ENCODE data around the gene TRIM9.

The TRIM9 gene

DNA sequence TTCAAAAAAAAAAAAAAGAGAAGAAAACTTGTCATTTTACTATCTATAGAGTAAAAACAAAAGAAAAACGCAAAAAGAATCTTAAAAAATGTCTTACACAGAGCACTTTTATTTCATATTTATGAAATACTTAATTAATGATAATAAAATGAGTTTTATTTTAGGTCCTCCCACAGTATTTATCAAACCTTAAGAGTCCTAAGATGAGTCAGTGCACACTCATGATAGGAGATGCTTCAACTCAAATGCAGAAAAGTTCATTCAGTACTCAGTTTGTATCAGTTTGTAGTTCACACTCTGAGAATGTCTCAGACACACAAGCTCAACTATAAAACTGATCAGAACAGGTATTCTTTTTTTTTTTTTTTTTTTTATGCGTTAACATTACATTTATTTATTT, 41.7 kb downstream of the TRIM9 start:
- DNase-seq: no peak

DNA sequence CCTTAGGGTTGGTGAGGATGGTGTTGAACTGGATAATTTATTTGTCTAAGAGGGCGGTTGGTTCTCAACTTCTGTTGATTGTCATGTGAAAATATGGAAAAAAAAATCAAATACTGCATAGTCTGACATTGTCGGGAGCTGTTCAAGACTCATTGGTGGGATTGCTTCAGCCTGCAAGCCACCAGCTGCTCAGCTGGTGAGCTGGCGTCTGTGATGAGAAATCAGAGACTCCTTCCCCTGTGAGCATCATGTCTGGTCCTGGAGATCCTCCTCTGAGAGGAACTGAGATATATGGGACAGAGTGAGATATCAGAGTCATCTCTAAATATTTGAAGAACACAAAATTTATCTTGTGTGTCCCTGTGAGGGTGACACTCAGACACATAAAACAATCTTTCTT, 49.9 kb downstream of the TRIM9 start:
- DNase-seq: no peak

DNA sequence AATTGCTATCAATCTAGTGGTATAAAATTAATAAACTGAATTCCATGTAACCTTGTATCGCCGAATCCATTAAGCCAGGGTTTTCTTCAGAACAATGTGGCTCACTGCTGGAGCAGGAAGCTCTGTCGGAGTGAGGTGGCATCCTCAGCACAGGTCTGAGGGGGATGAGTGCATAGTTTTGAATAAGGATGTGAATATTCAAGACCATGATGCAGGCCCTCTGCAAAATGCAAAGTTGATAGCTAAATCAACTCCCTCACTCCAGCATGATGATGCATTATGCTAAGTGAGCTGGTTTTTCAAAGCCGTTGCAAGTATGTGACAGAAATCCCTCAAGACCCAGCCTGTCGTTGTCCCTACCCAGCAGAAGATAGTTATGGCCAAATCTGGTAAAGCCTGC, 53.0 kb downstream of the TRIM9 start:
- no peak for DNase-seq

DNA sequence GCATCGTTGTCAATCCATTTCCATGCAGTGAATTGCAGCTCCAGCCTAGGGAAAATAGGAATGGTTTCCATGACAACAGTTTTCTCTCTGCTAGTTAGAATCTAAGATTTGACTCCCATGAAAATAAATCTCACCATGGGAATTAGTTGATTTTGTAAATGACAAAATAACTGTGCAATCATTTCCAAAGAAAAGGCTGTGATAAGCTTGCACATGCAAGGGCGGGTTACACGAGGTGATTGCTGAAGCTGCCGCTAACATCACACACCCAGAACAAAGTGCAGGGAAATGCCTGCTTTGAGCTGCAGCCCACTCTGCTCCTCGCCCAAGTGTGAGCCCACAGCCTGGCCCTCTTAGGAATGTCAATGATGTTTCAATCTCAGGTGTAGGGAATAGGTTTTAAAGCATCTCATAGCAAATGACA, 53.8 kb downstream of the TRIM9 start:
- no peak for DNase-seq

DNA sequence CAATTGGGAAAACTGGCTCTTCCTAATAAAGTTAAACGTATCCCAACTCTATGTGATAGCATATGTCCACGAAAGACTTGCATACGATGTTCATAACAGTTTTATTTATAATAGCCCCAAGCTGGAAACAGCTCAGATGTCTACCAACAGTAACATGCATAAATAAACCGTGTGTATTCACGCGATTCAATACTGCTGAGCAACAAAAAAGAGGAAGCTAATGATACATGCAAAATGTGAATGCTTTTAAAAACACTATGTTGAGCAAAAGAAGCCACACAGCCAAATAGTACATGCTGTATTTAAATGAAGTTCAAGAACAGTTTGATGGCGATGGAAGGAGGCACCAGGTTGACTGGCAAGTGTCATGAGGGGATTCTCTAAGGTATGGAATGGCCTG, 55.7 kb downstream of the TRIM9 start:
- no peak for DNase-seq

DNA sequence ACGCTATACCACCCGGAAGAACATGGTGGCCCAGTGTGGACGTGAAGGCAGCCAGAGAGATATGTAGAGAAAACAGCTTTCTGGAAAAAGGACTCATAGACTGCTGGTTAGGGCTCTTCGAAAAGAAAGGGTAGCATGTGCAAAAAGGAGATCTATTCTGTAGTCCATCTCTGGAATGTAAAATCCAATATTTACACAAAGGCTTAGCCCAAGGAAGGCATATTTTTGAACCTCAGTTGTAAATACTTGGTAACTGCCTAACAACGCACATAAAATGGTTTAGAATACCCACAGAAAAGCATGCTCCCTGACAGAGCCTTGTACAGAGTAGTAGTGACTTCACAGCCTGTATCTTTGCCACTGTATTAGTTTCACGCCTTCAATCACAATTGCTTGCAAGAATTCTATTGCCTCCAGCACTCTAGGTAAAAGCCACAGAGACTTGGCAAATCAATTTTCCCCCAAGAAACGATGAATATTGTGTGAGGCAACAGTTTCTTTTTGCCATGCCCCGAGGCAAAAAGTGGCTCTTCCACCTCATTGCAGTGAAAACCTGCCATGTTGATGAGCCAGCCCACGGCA, 59.2 kb downstream of the TRIM9 start:
- no peak for DNase-seq

DNA sequence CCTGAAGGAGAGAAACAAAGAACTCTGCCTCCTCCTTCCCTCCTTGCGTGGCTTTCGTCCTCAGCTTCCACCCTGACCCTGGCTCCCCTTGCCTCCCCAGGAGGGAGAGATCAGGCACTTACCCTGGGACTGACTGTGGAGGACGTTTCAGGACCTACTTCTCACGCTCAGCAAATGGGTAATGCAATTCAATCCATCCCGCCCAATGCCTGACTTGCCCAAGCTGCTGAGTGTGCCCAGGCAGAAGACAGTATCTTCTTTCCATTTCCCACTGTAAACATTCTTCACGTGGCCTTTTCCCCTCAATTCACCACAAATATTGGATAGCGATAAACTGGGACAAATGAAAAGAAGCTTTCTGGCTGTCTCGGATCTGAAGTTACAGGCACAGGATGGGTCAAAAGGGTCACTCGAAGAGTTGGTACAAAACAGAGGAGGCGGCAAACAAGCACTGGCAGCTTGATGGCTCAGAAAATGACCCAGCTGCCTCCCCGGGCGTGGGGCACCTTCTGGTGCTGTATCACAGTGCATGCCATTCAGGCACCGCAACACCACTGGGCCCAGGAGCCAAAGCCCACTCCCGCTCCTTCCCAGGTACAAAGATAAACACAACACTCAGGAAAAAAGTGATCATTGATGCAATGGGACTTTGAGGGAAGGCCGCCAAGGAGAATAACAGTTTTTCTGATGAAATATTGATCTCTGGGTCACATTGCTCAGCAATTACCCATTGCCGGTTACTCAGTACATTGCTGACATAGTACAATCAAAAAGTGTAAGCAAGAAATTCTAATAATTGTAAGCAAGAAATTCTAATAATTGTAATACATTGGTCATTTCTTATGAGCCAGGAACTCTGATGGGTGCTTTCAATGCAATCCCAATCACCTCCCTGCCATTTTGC, 65.8 kb downstream of the TRIM9 start:
- no peak for DNase-seq

DNA sequence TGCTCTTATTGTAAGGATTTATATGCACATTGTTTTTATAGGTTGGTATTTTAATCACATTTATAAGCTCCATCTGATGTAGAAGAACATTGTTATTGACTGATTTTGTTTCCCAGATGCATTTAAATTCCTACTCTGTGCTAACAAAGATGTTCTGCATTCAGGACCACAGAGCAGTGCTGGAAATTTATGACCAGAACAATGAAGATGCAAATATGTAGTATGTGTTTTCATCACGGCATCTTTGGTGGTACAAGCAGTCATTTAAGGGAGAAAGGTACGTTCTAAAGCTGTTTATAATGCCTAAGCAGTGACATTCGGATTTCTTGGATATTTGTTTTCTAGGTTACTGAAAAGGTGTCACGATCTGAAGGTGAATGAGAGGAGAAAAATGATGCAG, 66.5 kb downstream of the TRIM9 start:
- DNase-seq: no peak

DNA sequence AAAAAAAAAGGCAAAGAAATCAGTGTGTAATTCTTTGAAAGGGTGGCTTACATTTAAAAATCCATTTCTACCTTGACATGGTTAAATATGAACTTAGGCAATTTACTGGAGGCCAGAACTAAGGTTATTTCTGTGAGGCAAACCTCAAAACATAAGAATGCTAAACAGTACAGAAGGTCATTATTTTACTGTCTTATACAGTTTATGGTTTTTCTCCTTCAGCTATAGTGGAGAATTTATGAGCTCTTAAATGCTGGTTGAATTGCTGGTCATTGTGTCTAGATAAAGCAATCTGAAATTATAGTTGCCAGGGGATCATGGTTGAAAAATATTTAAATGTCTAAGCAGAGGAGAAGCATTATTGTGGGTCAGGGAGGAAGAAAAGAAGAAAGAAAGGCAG, 70.5 kb downstream of the TRIM9 start:
- DNase-seq: no peak

DNA sequence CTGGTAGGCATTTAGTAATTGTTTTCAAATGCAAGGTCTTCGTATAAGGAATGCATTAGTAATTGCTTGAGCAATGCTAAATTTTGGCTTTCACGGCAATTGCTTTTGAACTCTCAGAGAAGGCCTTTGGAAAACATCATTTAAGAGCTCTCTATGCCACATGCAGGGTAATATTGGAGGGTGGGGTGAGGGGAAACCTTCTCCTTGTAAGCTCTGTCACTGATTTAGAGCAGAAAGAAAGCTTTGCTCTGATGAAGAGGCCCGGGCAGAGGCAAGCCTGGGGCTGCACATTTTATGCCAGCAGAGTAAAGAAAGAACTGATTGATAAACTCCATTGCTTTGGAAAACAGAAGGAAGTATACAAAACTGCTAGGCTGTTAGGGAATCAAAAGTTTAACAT, 70.9 kb downstream of the TRIM9 start:
- DNase-seq: no peak

DNA sequence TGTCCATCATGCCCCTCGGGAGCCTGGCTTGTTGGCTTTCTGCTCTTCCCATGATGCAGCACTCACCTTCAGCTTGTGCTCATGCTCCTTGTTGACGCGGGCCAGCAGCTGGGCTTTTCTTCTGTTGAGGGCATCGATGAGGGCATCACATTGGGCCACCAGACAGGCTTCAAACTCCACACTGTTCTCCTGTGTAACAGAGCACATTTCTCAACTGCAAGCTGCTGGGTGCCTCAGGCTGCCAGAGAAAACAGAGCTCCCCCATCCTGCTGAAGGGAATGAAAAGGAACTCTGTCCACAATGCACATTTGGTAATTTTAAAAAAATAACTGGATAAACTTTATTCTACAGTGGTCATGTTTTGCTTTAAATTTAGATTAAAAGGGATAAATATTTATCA, 72.1 kb downstream of the TRIM9 start:
- DNase-seq: no peak

DNA sequence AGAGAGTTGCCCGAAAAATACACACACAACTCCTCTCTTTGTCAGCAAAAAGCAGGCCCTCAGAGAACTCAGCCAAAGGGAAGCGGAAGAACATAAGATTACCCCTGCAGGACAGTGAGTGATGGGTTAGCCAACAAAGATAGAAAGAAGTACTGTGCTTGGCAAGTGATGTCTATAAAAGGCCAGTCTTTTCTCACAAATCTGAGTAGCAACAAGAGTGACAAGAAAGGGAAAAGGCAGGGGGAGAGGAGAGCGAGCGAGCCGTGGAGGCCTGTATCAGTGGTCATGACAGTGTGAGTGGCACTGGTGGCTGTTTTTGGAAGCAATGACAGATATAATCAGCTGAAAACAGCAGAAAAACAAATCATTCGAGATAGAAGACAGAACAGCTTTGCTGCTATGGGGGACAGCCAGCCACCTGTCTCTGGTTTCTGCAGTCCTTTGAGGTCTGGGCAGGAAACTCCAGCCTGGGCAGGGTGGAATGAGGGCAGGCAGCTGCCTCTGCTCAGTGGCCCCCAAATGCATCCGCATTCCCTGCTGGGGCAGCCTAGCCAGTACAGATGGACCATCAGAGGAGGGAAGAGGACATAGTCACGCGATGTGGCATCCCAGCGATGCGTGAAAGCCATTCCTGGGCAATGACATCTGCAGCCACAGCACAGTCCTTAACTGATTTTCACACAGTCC, 74.7 kb downstream of the TRIM9 start:
- no peak for DNase-seq

DNA sequence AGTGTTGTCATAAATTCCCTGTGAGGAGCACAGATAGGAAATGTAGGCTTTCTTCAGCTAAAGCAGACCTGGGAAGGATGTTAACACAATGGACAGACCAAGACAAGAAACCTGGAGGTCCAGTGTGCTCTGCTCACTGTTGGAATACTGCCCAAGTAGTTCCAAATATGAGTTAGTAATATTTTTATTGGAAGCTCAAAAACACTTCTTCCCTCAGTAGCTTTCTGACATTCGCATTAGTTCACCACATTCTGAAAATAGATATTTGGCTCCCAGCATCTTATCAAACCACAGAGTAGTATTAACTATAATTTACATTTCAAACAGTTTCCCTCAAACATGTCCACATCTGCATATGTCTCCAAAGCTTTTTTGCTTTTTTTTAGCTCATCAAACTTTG, 75.8 kb downstream of the TRIM9 start:
- DNase-seq: no peak

DNA sequence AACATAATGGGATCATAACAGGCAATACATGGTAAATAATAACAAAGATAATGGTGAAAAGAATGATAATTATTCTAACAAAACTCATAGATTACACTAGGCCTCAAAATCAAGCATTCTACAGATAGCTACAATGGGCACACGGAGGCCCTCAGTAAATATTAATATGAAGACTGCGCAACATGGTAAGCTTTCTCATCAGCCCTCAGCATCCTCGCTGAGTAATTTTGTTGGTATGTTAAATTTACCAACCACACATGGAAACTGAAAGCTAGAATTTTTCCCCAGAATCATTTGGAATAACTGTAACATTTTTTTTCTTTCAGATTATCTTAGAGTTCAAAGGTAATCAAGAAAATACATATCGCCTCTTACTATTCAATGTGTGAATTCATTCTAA, 76.4 kb downstream of the TRIM9 start:
- no peak for DNase-seq

DNA sequence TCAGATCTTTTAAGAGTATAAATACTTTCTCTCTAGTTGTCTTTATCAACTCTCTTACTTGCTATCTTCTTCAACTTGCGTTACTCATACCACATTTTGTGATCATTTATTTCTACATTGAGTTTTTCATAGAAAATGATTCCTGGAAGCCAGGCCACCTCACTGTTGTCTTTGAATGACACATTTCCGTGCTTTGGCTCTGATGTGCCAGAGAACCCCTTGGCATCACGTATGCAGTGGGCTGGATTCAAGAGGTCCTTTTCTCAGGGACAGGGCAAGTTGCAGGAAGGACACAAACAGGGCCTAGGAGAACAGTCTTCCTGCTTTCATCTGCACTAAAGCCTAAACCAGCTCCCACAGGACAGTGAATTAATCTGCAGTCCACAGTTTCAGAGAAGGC, 80.3 kb downstream of the TRIM9 start:
- no peak for DNase-seq

DNA sequence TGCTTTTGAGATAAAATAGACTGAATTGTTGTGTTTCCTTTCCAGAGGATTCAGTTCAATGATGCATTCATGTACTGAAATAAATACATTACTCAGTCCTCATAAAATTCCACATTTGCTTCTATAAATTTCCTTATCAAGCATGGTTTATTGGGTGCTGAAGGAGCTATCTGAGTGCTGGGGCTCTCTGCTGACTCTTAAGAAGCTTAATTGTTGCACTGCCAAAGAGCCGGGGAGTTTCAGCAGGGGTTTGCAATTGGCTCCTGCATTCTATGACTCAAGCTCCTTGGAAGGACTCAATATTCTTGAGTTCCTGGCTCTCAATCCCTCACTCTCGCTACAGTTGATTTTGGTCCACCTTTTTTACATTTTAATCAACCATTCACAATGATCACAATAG, 80.8 kb downstream of the TRIM9 start:
- DNase-seq: no peak

DNA sequence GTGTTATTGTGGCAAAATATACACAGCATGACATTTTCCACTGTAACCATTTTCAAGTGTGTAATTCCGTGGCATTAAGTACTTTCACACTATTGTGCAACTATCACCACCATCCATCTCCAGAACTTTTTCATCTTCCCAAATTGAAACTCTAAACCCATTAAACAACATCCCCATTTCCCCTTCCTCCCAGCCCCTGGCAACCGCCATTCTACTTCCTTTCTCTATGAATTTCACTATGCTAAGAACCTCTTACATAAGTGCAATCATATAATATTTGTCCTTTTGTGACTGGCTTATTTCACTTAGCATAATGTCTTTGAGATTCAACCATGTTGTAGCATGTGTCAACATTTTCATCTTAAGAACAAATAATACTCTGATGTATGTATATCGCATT, 82.8 kb downstream of the TRIM9 start:
- no peak for DNase-seq

DNA sequence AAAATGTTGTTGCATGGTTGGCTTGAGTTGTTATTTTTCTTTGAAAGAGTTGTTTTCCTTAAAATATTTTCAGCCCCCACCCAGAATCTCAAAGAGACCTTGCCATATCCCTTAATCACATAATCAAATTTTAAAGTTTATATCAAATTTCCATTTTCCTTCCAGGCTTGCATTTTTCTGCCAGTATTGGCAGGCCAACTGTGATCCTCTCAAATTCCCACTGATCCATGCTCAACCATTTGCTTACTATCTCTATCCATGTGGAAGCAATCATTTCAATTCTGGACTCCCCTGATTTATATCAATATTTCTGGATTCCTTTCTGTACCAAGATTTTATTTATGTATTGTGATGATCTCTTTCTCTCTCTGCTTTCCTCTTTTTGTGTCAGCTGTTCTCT, 86.5 kb downstream of the TRIM9 start:
- DNase-seq: no peak

DNA sequence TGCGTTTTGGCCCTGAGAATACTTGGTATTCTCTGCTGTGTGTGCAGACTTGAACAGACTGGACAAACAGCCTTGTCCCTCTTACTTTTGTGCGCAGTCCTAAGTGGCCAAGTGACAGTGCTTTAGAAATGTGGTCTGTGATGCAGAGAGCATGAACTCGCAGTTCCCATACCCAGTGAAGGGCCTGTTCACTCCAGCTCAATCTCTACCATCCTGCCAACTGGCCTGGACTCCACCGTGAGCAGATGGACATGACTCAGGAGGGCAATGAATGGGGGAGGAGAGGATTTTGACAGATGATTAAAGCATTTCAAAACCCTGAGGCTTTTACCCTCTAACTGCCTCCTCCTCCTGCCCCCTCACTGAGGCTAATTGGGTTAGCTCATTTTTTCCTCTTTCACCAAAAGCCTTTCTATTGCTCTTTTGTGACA, 88.1 kb downstream of the TRIM9 start:
- no peak for DNase-seq

DNA sequence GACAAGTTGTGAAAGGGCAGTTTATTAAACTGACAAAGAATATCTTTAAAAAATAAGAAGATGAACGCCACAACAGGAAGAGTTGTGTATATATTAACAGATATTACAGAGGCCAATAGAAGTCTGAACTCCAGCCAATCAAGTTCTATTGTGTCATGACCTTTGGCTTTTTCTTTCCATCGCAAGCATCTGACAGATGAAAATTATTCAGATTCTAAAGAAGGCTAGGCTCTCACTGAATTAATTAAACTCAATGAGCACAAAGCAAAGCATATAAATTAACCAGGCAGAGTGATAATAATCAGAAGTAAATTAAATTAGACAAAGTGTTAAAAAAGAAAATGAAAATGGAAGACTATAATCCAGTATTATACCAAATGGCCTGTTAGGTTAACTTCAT, 88.6 kb downstream of the TRIM9 start:
- no peak for DNase-seq

DNA sequence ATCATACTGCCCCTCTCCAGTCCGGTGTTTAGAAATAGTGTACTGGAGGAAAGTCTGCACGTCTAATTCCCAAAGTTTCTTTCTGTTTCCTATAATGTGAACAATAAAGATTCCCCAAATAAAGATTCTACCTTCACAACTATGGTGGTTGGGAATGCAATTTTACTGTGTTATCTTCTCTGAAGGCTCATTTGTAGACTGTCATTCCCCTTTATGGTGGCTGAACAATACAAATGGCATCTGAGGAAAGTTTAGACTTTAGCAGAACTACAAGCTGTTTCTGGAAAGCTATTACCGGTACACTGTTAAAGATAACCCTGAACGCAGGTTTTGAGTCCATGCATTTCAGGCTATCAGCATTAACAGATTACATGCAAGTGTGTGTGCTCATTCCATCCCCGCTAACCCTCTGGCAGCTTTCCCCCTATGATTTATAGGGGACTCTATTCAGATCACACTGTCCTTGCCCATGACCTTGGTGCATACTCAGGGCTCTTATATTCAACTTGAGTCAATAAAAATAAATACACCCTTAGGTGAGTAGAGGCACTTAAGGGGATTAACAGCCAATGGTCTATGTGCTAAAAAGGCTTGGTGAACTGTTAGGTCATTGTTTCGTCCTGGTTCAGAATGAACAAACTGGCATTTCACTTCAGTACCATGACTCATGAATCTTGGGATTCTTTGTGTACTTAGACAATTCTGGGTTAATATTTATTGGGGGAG, 89.9 kb downstream of the TRIM9 start:
- no peak for DNase-seq

DNA sequence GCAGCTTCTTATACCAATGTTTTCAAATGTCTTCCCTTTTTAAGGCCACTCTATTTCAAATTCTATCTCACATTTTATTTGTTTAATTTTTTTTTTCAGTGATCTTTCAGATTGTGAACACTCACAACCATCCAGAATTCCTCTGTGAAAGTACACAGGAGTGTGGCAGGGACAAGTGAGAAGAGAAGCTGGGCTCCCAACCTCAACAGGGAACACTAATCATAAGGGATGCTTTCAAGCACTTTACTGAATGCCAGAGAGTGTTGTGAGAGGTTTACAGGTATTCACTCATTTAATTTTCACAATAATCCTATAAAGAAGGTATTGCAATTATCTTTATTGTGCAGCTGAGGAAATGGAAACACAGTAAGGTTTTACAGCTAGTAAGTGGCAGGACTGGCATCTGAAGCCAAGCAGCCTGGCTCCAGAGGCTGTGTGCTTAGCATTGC, 90.5 kb downstream of the TRIM9 start:
- DNase-seq: no peak

DNA sequence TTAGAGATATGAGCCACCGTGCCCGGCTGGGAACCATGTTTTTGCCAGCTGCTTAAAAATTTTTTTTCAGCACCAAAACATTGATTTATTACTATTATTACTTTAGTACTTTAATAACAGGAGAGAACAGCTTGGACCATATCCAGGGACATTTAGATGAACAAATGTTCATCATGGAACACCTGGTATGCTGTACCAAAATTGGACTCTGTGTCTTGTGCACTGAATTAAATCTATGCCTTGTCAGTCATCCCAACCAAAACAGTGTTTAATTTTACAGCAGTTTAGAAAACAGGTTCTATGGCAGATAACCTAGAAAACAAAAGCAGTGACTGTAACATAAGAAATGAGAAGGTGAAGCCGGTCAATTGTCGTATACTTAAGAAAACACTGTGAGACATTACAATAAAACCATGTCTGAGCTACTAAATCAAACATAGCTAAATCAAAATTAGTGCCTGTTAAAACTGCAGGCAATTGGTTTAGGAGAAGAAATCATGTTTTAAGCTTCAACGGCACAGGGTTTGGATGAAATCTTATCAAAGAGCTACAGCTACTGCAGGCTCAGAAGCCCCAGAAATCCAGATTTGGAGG, 92.4 kb downstream of the TRIM9 start:
- no peak for DNase-seq

Data from GDM1 (cell line).